ENCODE results near the gene NUBP1.

Gene NUBP1

GRCh38 chr16:10752843-10753523 is 9.3 kb downstream of the NUBP1 start:
- Histone ChIP-seq H3K27ac (replicated peaks) (peak overlapping the region; percentile 35; the same call in 1 of the 2 replicates), H3K27me3 (ENCODE audit: insufficient read depth, poor library complexity, severe bottlenecking) (no peaks in the 10 kb centered on the region), H3K4me3 (replicated peaks; ENCODE audit: insufficient read depth, low read length) (no peak overlapping the region)
- no peak; the same call in 1 of the 2 replicates for TF ChIP-seq SPI1 (IDR thresholded peaks at IDR 0.05; ENCODE audit: borderline replicate concordance, low read depth)
- TF ChIP-seq CTCF (IDR thresholded peaks at IDR 0.05; ENCODE audit: insufficient read depth, low read length), result no peak
- TF ChIP-seq POLR2AphosphoS5 (IDR thresholded peaks at IDR 0.05; ENCODE audit: low read depth), result no peak
- no peak for TF ChIP-seq REST (IDR thresholded peaks at IDR 0.05; ENCODE audit: insufficient replicate concordance, low read depth)
- TF ChIP-seq GABPA (IDR thresholded peaks at IDR 0.05; ENCODE audit: low read depth), result no peak
- peak; percentile 70 to 76 for DNase-seq (ENCODE audit: low read depth in 1 of 2, low spot score in 1 of 2)

- TF ChIP-seq REST (IDR thresholded peaks at IDR 0.05; ENCODE audit: insufficient replicate concordance, low read depth) (no peak), GABPA (IDR thresholded peaks at IDR 0.05; ENCODE audit: low read depth) (no peak), SPI1 (IDR thresholded peaks at IDR 0.05; ENCODE audit: borderline replicate concordance, low read depth) (no peak), POLR2AphosphoS5 (IDR thresholded peaks at IDR 0.05; ENCODE audit: low read depth) (no peak), CTCF (IDR thresholded peaks at IDR 0.05; ENCODE audit: insufficient read depth, low read length) (no peak)
- H3K4me3 ChIP-seq (replicated peaks; ENCODE audit: insufficient read depth, low read length), result no peak overlapping the region
- DNase-seq (ENCODE audit: low read depth in 1 of 2, low spot score in 1 of 2), result no peak
- no peaks in the 10 kb centered on the region for H3K27me3 ChIP-seq (ENCODE audit: insufficient read depth, poor library complexity, severe bottlenecking)
- H3K27ac ChIP-seq (replicated peaks), result 0 out of 2 replicates have a peak overlapping the region, but pooled peaks have one; percentile 35
Observed at GRCh38 chr16:10753670-10754069, 10.0 kb downstream of the NUBP1 start.

- H3K27me3 ChIP-seq (ENCODE audit: insufficient read depth, poor library complexity, severe bottlenecking), result no peaks in the 10 kb centered on the region
- no peak overlapping the region for H3K27ac ChIP-seq (replicated peaks)
- H3K4me3 ChIP-seq (replicated peaks; ENCODE audit: insufficient read depth, low read length), result no peak overlapping the region
- no peak for TF ChIP-seq GABPA (IDR thresholded peaks at IDR 0.05; ENCODE audit: low read depth)
- TF ChIP-seq SPI1 (IDR thresholded peaks at IDR 0.05; ENCODE audit: borderline replicate concordance, low read depth), result no peak
- no peak for TF ChIP-seq REST (IDR thresholded peaks at IDR 0.05; ENCODE audit: insufficient replicate concordance, low read depth)
- TF ChIP-seq CTCF (IDR thresholded peaks at IDR 0.05; ENCODE audit: insufficient read depth, low read length), result no peak
- DNase-seq (ENCODE audit: low read depth in 1 of 2, low spot score in 1 of 2), result no peak
Observed at GRCh38 chr16:10754941-10755340, 11.3 kb downstream of the NUBP1 start.
